GM23248 (cell line): ENCODE measurements around the gene SLC7A9. TPM values are rescaled to one million over a fixed set of nuclear protein-coding genes. Genes with fewer than 3 reads are reported as not detected.
"Not testable (repeated sequence)": the region's sequence is repeated elsewhere in the genome, so short reads cannot be mapped to it uniquely, and the experiment has no call there.

ENCODE experiments used
- DNase-seq: peaks from one replicate; pipeline ENCODE4 v3.0.0-alpha.2; 2015
- H2AFZ ChIP-seq: fragments of 200-600 bp; sonication (generic); 2 replicates; pipeline ENCODE4 v1.6.1; 2016; ENCODE audit warnings: antibody characterized with exemption
- H3F3A ChIP-seq: fragments of 200-600 bp; sonication (generic); 2 replicates; pipeline ENCODE4 v1.6.1; 2016; ENCODE audit warnings: mild to moderate bottlenecking, antibody characterized with exemption, mixed run types; ENCODE audit not compliant: insufficient read depth
- H3K27ac ChIP-seq: fragments of 200-600 bp; sonication (generic); 2 replicates; pipeline ENCODE4 v1.5.1; 2016; ENCODE audit warnings: mild to moderate bottlenecking
- H3K27me3 ChIP-seq: fragments of 200-600 bp; sonication (generic); replicated peaks from 2 replicates; pipeline ENCODE4 v1.6.1; 2016; ENCODE audit warnings: mild to moderate bottlenecking; ENCODE audit not compliant: insufficient read depth
- H3K36me3 ChIP-seq: fragments of 200-600 bp; sonication (generic); 2 replicates; pipeline ENCODE4 v1.6.1; 2016; ENCODE audit warnings: low read depth, mild to moderate bottlenecking
- H3K4me1 ChIP-seq: fragments of 200-600 bp; sonication (generic); 2 replicates; pipeline ENCODE4 v1.6.1; 2016; ENCODE audit warnings: mild to moderate bottlenecking; ENCODE audit not compliant: insufficient read depth
- H3K4me2 ChIP-seq: fragments of 200-600 bp; sonication (generic); one replicate; pipeline ENCODE4 v1.6.1; 2016; ENCODE audit warnings: mild to moderate bottlenecking; ENCODE audit not compliant: unreplicated experiment
- H3K4me3 ChIP-seq: fragments of 200-600 bp; sonication (generic); 2 replicates; pipeline ENCODE4 v1.5.1; 2016; ENCODE audit warnings: mild to moderate bottlenecking
- H3K79me2 ChIP-seq: fragments of 200-600 bp; sonication (generic); 2 replicates; pipeline ENCODE4 v1.6.1; 2016; ENCODE audit warnings: mild to moderate bottlenecking; ENCODE audit not compliant: insufficient read depth
- H3K9ac ChIP-seq: fragments of 200-600 bp; sonication (generic); 2 replicates; pipeline ENCODE4 v1.6.1; 2016; ENCODE audit warnings: mild to moderate bottlenecking
- H3K9me2 ChIP-seq: fragments of 200-600 bp; sonication (generic); 2 replicates; pipeline ENCODE4 v1.6.1; 2016; ENCODE audit warnings: mixed run types, mild to moderate bottlenecking, moderate library complexity; ENCODE audit not compliant: insufficient read depth
- H3K9me3 ChIP-seq: fragments of 200-600 bp; sonication (generic); one replicate; pipeline ENCODE4 v1.6.1; 2017; ENCODE audit warnings: low read depth
- H4K20me1 ChIP-seq: fragments of 200-600 bp; sonication (generic); 2 replicates; pipeline ENCODE4 v1.6.0; 2016; ENCODE audit not compliant: insufficient read depth
- EZH2 ChIP-seq: fragments of 200-600 bp; sonication (generic); IDR thresholded peaks from 2 replicates; pipeline ENCODE4 v1.6.1; 2018; ENCODE audit warnings: antibody characterized with exemption, mild to moderate bottlenecking; ENCODE audit not compliant: insufficient read depth, poor library complexity, severe bottlenecking
- EZH2phosphoT487 ChIP-seq: fragments of 200-600 bp; sonication (generic); IDR thresholded peaks from 2 replicates; pipeline ENCODE4 v1.6.1; 2018; ENCODE audit warnings: antibody characterized with exemption, moderate library complexity, mild to moderate bottlenecking, low read depth; ENCODE audit not compliant: insufficient read depth
- WGBS, 2 experiments: methylation state at CpG; one replicate each; pipeline ENCODE4 v1.1.6; 2015 to 2017; ENCODE audit warnings: low lambda C conversion rate in 2 of 2, low coverage in 1 of 2; ENCODE audit errors: missing lambda C conversion rate in 2 of 2; 5-methylcytosine and 5-hydroxymethylcytosine counted together
- in situ Hi-C: fragments of 300-500 bp; cut with MboI; formaldehyde crosslinking; loops from 2 replicates; pipeline ENCODE4 v1.15.0; 2020
- polyA plus RNA-seq: library from polyadenylated mRNA; unstranded; fragments of >200 nt; fragmentation: Nextera tagmentation; extraction: Ambion mirVana; gene quantifications from 2 replicates; pipeline ENCODE4 v1.2.1, GENCODE V29; 2016
- total RNA-seq: library from RNA; depleted of rRNA; stranded (reverse); fragments of >200 nt; shearing (Covaris generic); gene quantifications from 2 replicates; pipeline ENCODE4 v1.2.3, GENCODE V29; 2014

The SLC7A9 gene
- total and polyA plus RNA-seq, 2 experiments from 2014 or later: not detected

GRCh38 chr19:32890326-32890725 is 20.8 kb upstream of the SLC7A9 start:
- no peaks in the 10 kb centered on the region for H3F3A ChIP-seq

DNA sequence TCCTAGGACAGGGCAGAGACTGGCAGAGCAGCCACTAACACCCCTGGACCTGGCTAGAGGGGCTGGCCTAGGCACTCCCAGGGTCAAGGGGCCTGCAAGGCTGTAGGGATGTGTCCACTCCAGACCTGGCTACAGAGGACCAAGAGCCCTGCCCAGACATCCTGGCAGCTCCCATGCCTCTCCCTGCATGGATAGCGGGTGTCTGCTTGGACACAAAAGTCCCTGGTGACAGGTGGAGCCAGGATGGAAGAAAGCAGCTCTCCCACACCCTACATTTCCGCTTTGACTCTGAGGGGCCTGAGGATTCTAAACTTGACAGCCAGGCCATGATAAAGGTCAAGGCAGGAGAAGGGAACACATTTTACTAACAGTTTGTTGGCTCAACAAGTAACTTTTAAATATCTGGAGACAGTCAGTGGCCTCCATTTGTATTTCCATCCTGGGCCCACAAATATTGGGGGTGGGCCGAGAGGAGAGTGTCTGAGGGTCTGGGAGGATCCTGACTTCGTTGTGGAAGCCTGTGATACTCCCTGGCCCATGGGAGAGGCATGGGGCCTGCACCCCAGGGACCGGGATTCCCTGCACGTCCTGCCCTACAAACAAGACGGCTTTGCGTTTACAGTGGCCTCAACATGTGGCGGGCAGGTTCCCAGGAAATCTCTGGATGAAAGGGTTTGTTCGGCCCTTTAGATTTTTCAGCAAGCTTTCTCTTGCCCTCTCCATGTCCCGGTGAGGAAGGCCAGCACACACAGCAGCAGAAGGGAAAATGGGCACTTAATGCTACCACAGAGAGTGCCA is 19.8 kb upstream of the SLC7A9 start:
- Histone ChIP-seq H4K20me1 (no peaks in the 10 kb centered on the region), H3K4me1 (no peaks in the 10 kb centered on the region), H3K9me3 (no peaks in the 10 kb centered on the region), H3K4me3 (no peak overlapping the region), H3K27ac (no peak overlapping the region), H3F3A (no peaks in the 10 kb centered on the region), H3K36me3 (peaks cover 14% of the 10 kb centered on the region; the same call in 1 of the 2 replicates), H2AFZ (no peak overlapping the region), H3K9ac (no peak overlapping the region), H3K4me2 (no peak overlapping the region), H3K9me2 (no peaks in the 10 kb centered on the region), H3K27me3 (no peaks in the 10 kb centered on the region), H3K79me2 (no peaks in the 10 kb centered on the region)
- in situ Hi-C loops: no loop called here
- DNase-seq: no peak
- 85 to 89% methylated on average over 11 of the region's 11 CpGs for WGBS, 2 experiments
- TF ChIP-seq EZH2 (no peak), EZH2phosphoT487 (no peak)

More at GRCh38 chr19:32890326-32890725, 20.8 kb upstream of the SLC7A9 start:
- WGBS, 2 experiments: 87% methylated on average over 12 to 13 of the region's 13 CpGs
- Histone ChIP-seq H3K9me2 (no peaks in the 10 kb centered on the region), H3K4me1 (no peaks in the 10 kb centered on the region), H3K27ac (no peak overlapping the region), H4K20me1 (0 out of 2 replicates have a peak, but pooled peaks cover 2% of the 10 kb centered on the region), H3K4me2 (no peak overlapping the region), H3K27me3 (no peaks in the 10 kb centered on the region), H2AFZ (no peak overlapping the region), H3K4me3 (no peak overlapping the region), H3K36me3 (peaks cover 14% of the 10 kb centered on the region; the same call in 1 of the 2 replicates), H3K9me3 (no peaks in the 10 kb centered on the region), H3K79me2 (no peaks in the 10 kb centered on the region), H3K9ac (no peak overlapping the region)
- in situ Hi-C loops: no loop called here
- no peak for TF ChIP-seq EZH2
- no peak for TF ChIP-seq EZH2phosphoT487
- no peak for DNase-seq

DNA sequence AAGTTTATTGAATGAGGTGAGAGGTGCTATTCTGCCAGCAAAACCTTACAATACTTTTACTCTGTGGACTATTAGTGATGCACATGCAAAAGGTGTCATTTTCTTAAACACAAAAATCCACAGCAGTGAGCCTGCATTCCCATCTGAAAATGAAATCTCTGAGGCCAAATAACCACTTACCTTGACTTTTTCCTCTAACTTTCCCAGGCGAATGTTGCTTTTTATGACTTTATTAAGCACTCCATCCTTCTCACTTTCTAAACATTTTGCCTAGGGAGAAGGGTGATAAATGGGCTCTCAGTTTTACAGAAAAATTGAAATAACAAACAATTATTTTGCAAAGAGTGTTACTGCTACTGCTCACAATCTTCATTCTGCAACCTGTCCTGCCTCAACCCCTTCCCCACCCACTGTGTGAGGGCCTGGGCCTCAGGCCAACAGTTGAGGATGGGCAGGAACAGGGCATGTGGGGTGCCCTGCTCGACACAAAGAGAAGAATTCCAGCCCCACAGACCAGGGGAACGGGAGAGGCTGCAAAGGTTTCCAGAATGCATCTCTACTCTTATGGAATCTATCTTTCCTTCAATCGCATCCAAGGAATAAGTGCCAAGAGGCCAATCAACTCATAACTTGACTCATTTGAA is 18.1 kb upstream of the SLC7A9 start:
- no peaks in the 10 kb centered on the region for H3K27me3 ChIP-seq
- no peak for TF ChIP-seq EZH2
- no peak for TF ChIP-seq EZH2phosphoT487

GRCh38 chr19:32886241-32886640 is 16.7 kb upstream of the SLC7A9 start:
- no peaks in the 10 kb centered on the region for H3K27me3 ChIP-seq
- H3K4me1 ChIP-seq: no peaks in the 10 kb centered on the region
- H3F3A ChIP-seq: no peaks in the 10 kb centered on the region
- H3K4me2 ChIP-seq: no peak overlapping the region
- no peak for TF ChIP-seq EZH2
- no peak for TF ChIP-seq EZH2phosphoT487
- no peaks in the 10 kb centered on the region for H4K20me1 ChIP-seq
- 64 to 67% methylated on average over 7 of the region's 7 CpGs for WGBS, 2 experiments
- H3K36me3 ChIP-seq: no peaks in the 10 kb centered on the region; the same call in 1 of the 2 replicates
- H3K79me2 ChIP-seq: no peaks in the 10 kb centered on the region
- no peaks in the 10 kb centered on the region for H3K9me3 ChIP-seq
- no peak overlapping the region for H3K27ac ChIP-seq
- no peak for DNase-seq
- in situ Hi-C loops: no loop called here
- no peak overlapping the region for H3K9ac ChIP-seq
- H3K9me2 ChIP-seq: no peaks in the 10 kb centered on the region
- H2AFZ ChIP-seq: no peak overlapping the region
- H3K4me3 ChIP-seq: no peak overlapping the region

More for the DNA sequence above, 18.1 kb upstream of the SLC7A9 start:
- Histone ChIP-seq H2AFZ (no peak overlapping the region), H3K27ac (no peak overlapping the region), H3K4me3 (no peak overlapping the region), H3K9me3 (no peaks in the 10 kb centered on the region), H3K9me2 (no peaks in the 10 kb centered on the region), H3K36me3 (peaks cover 4% of the 10 kb centered on the region; the same call in 1 of the 2 replicates), H3K4me2 (no peak overlapping the region), H3K4me1 (no peaks in the 10 kb centered on the region), H3F3A (no peaks in the 10 kb centered on the region), H3K79me2 (no peaks in the 10 kb centered on the region), H3K9ac (no peak overlapping the region), H4K20me1 (no peaks in the 10 kb centered on the region)
- in situ Hi-C loops: no loop called here
- 95 to 97% methylated on average over 4 of the region's 4 CpGs for WGBS, 2 experiments
- DNase-seq: no peak

GRCh38 chr19:32885255-32885654 is 15.7 kb upstream of the SLC7A9 start:
- H3K4me3 ChIP-seq, H3K36me3 ChIP-seq, H3K4me1 ChIP-seq, H3F3A ChIP-seq, in situ Hi-C loops, H3K27me3 ChIP-seq, H3K9me3 ChIP-seq, H3K27ac ChIP-seq, H3K4me2 ChIP-seq, H3K9me2 ChIP-seq, H2AFZ ChIP-seq, H3K9ac ChIP-seq, DNase-seq, H4K20me1 ChIP-seq, H3K79me2 ChIP-seq: not testable (repeated sequence)
- 89 to 92% methylated on average over 5 of the region's 5 CpGs for WGBS, 2 experiments
